ENCODE data around the gene RNF152. TPM values are rescaled to one million over a fixed set of nuclear protein-coding genes. Genes with fewer than 3 reads are reported as not detected.

The RNF152 gene
- total RNA-seq, 2 donors from 2014 or later, result 29.8 to 50.1 TPM

DNA sequence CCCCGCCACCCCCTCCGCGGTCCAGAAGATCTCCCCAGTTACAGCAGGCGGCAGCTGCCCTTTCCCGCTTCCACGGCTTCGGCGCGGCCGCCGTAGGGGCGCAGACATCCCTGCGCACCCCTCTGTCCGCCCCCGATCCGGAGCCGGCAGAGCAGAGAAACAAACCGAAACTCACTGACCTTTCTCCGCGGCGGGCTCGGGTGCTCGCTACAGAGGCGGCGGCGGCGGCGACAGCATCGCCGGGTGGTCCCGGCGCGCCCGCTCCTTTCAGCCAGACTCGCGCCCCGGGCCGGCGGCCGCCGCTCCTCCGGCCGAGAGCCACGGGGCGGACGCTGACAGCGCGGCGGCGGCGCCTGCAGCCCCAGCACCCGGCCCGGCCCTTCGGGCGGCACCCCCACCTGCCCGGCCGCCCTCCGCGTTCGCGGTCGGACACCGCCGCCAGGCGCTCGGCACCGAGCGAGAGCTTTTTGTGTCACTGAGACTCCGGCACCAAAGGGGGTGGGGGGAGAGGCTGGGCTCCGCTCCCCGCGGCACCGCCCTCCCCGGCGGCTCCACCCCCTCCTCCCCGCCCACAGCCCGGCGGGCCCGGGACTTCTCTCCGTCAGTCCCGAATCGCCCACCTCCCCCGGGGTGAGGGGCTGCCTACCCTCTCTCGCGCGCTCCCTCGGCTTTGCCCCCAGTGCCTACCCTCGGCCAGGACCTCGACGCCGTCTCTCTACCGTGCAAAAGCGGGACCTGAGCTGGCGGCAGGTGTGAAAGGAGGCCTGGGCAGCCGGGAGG is 1.4 kb upstream of the RNF152 start:
- Histone ChIP-seq H3K9me3 (no peaks in the 10 kb centered on the region), H3K4me3 (peak overlapping the region; percentile 82), H3K36me3 (no peaks in the 10 kb centered on the region), H3K27me3 (peaks cover 6% of the 10 kb centered on the region), H3K9ac (ENCODE audit: low read depth in 2 of 2, low read length in 2 of 2) (peak overlapping the region; percentile 74 to 77), H3K4me1 (no peaks in the 10 kb centered on the region), H3K27ac (peak overlapping the region; percentile 60)
- intact Hi-C loops (cut with DNase I), result loop anchor here (2.0 to 5.0 kb wide), 2 partner anchors 157 to 257 kb away; no protein-coding TSS in a partner anchor
- TF ChIP-seq, protein P1, sequence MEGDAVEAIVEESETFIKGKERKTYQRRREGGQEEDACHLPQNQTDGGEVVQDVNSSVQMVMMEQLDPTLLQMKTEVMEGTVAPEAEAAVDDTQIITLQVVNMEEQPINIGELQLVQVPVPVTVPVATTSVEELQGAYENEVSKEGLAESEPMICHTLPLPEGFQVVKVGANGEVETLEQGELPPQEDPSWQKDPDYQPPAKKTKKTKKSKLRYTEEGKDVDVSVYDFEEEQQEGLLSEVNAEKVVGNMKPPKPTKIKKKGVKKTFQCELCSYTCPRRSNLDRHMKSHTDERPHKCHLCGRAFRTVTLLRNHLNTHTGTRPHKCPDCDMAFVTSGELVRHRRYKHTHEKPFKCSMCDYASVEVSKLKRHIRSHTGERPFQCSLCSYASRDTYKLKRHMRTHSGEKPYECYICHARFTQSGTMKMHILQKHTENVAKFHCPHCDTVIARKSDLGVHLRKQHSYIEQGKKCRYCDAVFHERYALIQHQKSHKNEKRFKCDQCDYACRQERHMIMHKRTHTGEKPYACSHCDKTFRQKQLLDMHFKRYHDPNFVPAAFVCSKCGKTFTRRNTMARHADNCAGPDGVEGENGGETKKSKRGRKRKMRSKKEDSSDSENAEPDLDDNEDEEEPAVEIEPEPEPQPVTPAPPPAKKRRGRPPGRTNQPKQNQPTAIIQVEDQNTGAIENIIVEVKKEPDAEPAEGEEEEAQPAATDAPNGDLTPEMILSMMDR (IDR thresholded peaks at IDR 0.05), result no peak
- peak; percentile 88 for DNase-seq

DNA sequence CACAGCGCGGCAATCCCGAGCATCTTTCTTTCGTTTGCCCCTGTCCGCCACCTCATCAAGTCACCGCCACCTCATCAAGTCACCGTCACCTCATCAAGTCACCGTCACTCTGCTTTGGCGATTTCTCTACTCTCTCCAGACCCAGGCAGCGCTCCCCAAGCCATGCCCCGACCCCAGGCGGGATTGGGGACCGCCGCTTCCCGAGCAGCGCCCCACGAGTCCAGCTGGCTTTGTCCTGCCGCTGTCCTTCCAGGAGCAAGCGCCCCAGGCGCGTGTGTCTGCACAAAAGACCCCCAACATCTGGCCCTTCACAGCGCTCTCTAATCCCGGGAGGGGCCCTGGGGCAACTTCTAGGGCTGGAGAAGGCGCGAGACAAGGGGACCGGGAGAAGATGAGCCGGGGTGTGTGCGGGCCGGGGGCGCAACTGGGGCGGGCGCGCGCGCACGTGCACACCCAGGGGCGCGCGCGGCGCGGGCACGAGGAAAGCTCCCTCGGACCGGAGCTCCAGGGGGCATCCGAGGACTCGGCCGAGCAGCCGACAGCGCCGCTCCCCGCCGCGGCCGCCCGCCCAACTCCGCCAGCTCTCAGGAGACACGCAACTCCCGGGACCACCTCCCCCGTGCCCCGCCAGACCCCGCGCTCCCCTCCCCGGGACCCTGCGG is 633 bp upstream of the RNF152 start:
- Histone ChIP-seq H3K4me3 (peak overlapping the region; percentile 82), H3K36me3 (no peaks in the 10 kb centered on the region), H3K27me3 (peaks cover 6% of the 10 kb centered on the region), H3K4me1 (no peaks in the 10 kb centered on the region), H3K27ac (peak overlapping the region; percentile 60), H3K9ac (ENCODE audit: low read depth in 2 of 2, low read length in 2 of 2) (peak overlapping the region; percentile 76 to 77), H3K9me3 (no peaks in the 10 kb centered on the region)
- TF ChIP-seq, protein P1 (IDR thresholded peaks at IDR 0.05), result no peak
- DNase-seq, result peak; percentile 61
- intact Hi-C loops (cut with DNase I), result loop anchor here (5.0 kb wide), 1 partner anchor 156 kb away; no protein-coding TSS in a partner anchor

DNA sequence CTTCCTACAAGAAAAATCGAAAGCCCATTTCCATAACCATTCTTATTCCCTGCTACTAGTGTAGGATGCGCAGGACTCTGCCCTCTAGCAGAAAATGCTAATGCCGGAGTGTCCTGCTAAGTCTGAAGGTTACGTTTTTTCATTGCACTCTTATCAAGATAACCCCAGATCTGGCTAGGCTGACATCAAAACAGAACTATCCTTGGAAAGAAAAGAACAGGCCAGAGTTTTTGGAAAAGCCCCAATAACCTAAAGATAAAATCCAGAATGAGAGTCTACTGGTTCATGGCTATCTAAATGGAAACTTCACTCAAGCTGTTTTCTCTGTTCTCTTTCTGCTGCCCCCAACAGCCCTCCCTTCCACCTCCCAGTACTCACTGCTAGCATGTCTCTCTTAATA is 913 bp downstream of the RNF152 start:
- Histone ChIP-seq H3K4me3 (peak overlapping the region; percentile 82), H3K36me3 (no peaks in the 10 kb centered on the region), H3K27ac (no peak overlapping the region), H3K9ac (ENCODE audit: low read depth in 2 of 2, low read length in 2 of 2) (no peak overlapping the region), H3K27me3 (peaks cover 6% of the 10 kb centered on the region), H3K9me3 (no peaks in the 10 kb centered on the region), H3K4me1 (no peaks in the 10 kb centered on the region)
- TF ChIP-seq, protein P1 (IDR thresholded peaks at IDR 0.05), result no peak
- no peak for DNase-seq
- intact Hi-C loops (cut with DNase I), result loop anchor here (5.0 kb wide), 1 partner anchor 155 kb away; no protein-coding TSS in a partner anchor

DNA sequence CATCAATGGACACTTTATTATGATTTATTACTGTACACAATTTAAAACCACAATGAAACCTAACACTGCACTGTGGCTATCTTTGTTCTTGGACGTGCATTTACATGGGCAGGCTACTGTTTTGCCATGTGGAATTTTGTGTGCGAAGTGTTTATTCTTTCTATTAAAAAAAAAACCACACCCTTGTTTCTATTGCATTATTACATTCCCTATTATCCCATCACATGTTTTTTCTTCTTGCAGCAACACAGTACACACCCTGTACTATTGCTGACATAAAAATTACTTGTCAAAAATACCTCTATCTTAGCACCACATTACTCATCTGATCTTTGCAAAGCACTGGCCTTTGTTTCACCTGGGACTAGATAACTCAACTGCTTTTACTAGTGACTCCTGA is 1.5 kb downstream of the RNF152 start:
- Histone ChIP-seq H3K4me3 (no peak overlapping the region), H3K27me3 (peaks cover 6% of the 10 kb centered on the region), H3K36me3 (no peaks in the 10 kb centered on the region), H3K4me1 (no peaks in the 10 kb centered on the region), H3K9ac (ENCODE audit: low read depth in 2 of 2, low read length in 2 of 2) (no peak overlapping the region), H3K27ac (no peak overlapping the region), H3K9me3 (no peaks in the 10 kb centered on the region)
- TF ChIP-seq, protein P1 (IDR thresholded peaks at IDR 0.05), result no peak
- intact Hi-C loops (cut with DNase I), result loop anchor here (5.0 kb wide), 1 partner anchor 154 kb away; no protein-coding TSS in a partner anchor
- no peak for DNase-seq

DNA sequence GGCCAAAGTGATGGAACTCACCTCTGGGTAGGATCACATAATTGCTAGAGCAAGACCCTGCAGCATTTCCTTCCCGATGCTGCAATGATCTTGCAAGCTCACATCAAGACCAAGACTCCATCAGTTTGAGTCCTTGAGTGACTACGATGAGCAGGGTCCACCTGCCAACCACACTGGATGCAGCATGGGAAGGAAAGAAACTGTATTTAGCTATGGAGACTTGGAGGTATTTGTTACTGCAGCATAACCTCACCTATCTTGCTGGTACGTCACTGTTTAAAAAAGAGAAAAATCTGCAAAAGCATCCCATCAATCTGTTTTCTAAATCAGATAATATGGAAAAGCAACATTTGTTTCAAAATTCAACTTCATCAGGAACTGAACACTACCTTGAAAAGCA is 2.5 kb downstream of the RNF152 start:
- Histone ChIP-seq H3K9me3 (no peaks in the 10 kb centered on the region), H3K4me1 (no peaks in the 10 kb centered on the region), H3K9ac (ENCODE audit: low read depth in 2 of 2, low read length in 2 of 2) (peak overlapping the region in 1 of 2 donors; percentile 4), H3K4me3 (no peak overlapping the region), H3K27ac (no peak overlapping the region), H3K36me3 (no peaks in the 10 kb centered on the region), H3K27me3 (peaks cover 6% of the 10 kb centered on the region)
- TF ChIP-seq, protein P1 (IDR thresholded peaks at IDR 0.05), result no peak
- intact Hi-C loops (cut with DNase I), result loop anchor here (5.0 kb wide), 1 partner anchor 153 kb away; no protein-coding TSS in a partner anchor
- no peak for DNase-seq
